Measurements from ENCODE around the gene RPS25.

DNA sequence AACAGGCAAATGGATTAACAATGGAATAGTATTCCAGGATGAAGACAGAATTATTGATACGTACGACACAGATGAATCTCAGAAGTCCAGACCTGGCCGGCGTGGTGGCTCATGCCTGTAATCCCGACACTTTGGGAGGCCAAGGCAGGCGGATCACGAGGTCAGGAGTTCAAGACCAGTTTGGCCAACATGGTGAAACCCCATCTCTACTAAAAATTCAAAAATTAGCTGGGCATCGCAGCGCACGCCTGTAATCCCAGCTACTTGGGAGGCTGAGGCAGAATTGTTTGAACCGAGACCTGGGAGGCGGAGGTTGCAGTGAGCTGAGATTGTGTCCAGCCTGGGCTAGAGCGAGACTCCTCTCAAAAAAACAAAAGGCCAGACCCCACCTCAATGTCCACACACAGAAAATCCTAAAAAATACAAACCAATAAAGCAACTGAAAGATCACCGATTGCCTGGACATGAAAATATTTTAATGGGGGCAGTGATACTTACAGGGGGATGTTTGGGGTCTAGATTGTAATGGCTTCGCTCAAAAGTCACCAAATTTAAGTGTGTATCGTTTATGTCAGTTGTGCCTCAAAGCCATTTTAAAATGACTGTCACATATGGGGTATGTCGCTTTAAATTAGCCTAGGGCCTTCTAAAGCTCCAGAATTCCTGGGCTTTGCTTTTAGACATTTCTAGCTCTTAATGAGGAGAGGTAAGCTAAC is 3.8 kb downstream of the RPS25 start:
- TF ChIP-seq, protein P1, sequence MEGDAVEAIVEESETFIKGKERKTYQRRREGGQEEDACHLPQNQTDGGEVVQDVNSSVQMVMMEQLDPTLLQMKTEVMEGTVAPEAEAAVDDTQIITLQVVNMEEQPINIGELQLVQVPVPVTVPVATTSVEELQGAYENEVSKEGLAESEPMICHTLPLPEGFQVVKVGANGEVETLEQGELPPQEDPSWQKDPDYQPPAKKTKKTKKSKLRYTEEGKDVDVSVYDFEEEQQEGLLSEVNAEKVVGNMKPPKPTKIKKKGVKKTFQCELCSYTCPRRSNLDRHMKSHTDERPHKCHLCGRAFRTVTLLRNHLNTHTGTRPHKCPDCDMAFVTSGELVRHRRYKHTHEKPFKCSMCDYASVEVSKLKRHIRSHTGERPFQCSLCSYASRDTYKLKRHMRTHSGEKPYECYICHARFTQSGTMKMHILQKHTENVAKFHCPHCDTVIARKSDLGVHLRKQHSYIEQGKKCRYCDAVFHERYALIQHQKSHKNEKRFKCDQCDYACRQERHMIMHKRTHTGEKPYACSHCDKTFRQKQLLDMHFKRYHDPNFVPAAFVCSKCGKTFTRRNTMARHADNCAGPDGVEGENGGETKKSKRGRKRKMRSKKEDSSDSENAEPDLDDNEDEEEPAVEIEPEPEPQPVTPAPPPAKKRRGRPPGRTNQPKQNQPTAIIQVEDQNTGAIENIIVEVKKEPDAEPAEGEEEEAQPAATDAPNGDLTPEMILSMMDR (conservative IDR thresholded peaks at IDR 0.05), result no peak
- TF ChIP-seq ZFX (IDR thresholded peaks at IDR 0.05), result no peak

Measured in C4-2B (cell line).